Activated naive CD4-positive, alpha-beta T cell treated with anti-CD3 and anti-CD28 coated beads, Interleukin-2, amount 10 ng/mL, durations not matched to agents 5 hours and 36 hours (primary cell): Measurements from ENCODE around the gene SELENOW. TPM values are rescaled to one million over a fixed set of nuclear protein-coding genes. Genes with fewer than 3 reads are reported as not detected.

Experiments
- total RNA-seq, 2 experiments: library from RNA; stranded (reverse); gene quantifications; one replicate each; pipeline ENCODE4 v1.2.3, GENCODE V29; 2021

Gene SELENOW
- total RNA-seq, result 10 to 100 TPM; 63.6 to 66.8 TPM

GRCh38 chr19:47778049-47778953 is at the start of gene SELENOW:
Gene SELENOW, plus strand, starts transcription at chr19:47778703. Its CDS starts 83 bp downstream, at chr19:47778786.

GRCh38 chr19:47745010-47745901 is 33.2 kb upstream of the SELENOW start, which contains the start of gene NOP53:
Gene NOP53, plus strand, starts transcription at chr19:47745546. Its CDS starts 14 bp downstream, at chr19:47745560.

GRCh38 chr19:47804451-47804850 is 25.9 kb downstream of the SELENOW start, which contains the start of gene TPRX1:
Gene TPRX1, minus strand, starts transcription at chr19:47804551. Its CDS starts 12 bp downstream, at chr19:47804539.

GRCh38 chr19:47821460-47822020 is 43.0 kb downstream of the SELENOW start, which contains the start of gene CRX:
Gene CRX, plus strand, starts transcription at chr19:47821937. Its CDS starts 12,507 bp downstream, at chr19:47834444.

Other genes with a start within 250 kb of the SELENOW start
- gene ZNF541, start 205.6 kb upstream of the SELENOW start, total RNA-seq, result under 1 TPM; 0.30 to 0.34 TPM
- gene BICRA, start 169.6 kb upstream of the SELENOW start, total RNA-seq, result 10 to 100 TPM; 21.0 to 24.4 TPM
- under 1 TPM in 1 of 2 experiments, not detected in 1; 0.14 TPM for gene EHD2, start 65.3 kb upstream of the SELENOW start, total RNA-seq
- gene NOP53, start 33.2 kb upstream of the SELENOW start, total RNA-seq, result 100 to 1,000 TPM; 516 to 536 TPM
- not detected for gene TPRX1, start 25.8 kb downstream of the SELENOW start, total RNA-seq
- gene CRX, start 43.2 kb downstream of the SELENOW start, total RNA-seq, result not detected
- not detected for gene TPRX2, start 80.5 kb downstream of the SELENOW start, total RNA-seq
- not detected for gene SULT2A1, start 107.6 kb downstream of the SELENOW start, total RNA-seq
- gene BSPH1, start 213.5 kb downstream of the SELENOW start, total RNA-seq, result not detected
- not detected for gene ELSPBP1, start 215.9 kb downstream of the SELENOW start, total RNA-seq